ENCODE data around the gene ADAMTS10. TPM values are rescaled to one million over a fixed set of nuclear protein-coding genes. Genes with fewer than 3 reads are reported as not detected.

ADAMTS10 gene
- total RNA-seq, 1 experiment from 2014 or later: 26.5 TPM

- peaks cover 4% of the 10 kb centered on the region for H3K27me3 Mint-ChIP-seq (ENCODE audit: low read depth)
Observed at GRCh38 chr19:8561075-8561764, 49.3 kb downstream of the ADAMTS10 start.

More at GRCh38 chr19:8561075-8561764, 49.3 kb downstream of the ADAMTS10 start:
- Histone ChIP-seq H3K4me1 (ENCODE audit: insufficient read depth, low read length) (no peaks in the 10 kb centered on the region; the same call in 1 of the 2 replicates), H3K79me2 (ENCODE audit: insufficient read depth, low read length) (no peaks in the 10 kb centered on the region), H3K56ac (ENCODE audit: insufficient read length, low read depth, low read length) (no peak overlapping the region), H4K5ac (ENCODE audit: insufficient read length, low read depth, low read length) (no peak overlapping the region), H4K8ac (replicated peaks; ENCODE audit: insufficient read length, low read depth, low read length) (no peak overlapping the region), H3K18ac (ENCODE audit: insufficient read length, low read depth, low read length) (no peak overlapping the region), H3K27me3 (ENCODE audit: insufficient read depth, low read length) (no peaks in the 10 kb centered on the region), H2BK5ac (ENCODE audit: insufficient read length, low read length) (no peak overlapping the region), H2BK20ac (ENCODE audit: low read depth, low read length, poor library complexity, severe bottlenecking) (no peak overlapping the region), H3K79me1 (ENCODE audit: insufficient read depth, low read depth, low read length, poor library complexity, severe bottlenecking) (no peaks in the 10 kb centered on the region), H2BK15ac (ENCODE audit: low read depth, low read length) (no peak overlapping the region), H4K91ac (ENCODE audit: insufficient read length, low read depth, low read length) (no peak overlapping the region), H3T11ph (ENCODE audit: low read length) (no peak overlapping the region), H3K4ac (ENCODE audit: low read depth, low read length) (no peak overlapping the region), H2BK120ac (ENCODE audit: low read depth, low read length, poor library complexity, severe bottlenecking) (no peak overlapping the region), H3K4me2 (ENCODE audit: insufficient read depth, insufficient read length, low read length) (no peak overlapping the region), H3K9me3 (ENCODE audit: control insufficient read depth, low read depth, low read length) (no peaks in the 10 kb centered on the region), H3K27ac (ENCODE audit: insufficient read length, low read depth, low read length) (no peak overlapping the region), H3K23ac (ENCODE audit: insufficient read length, low read depth, low read length) (no peak overlapping the region), H3K23me2 (ENCODE audit: insufficient read length, low read depth, low read length, poor library complexity, severe bottlenecking) (no peaks in the 10 kb centered on the region), H2AK5ac (ENCODE audit: insufficient read length, low read length) (no peak overlapping the region), H4K20me1 (ENCODE audit: control insufficient read depth, insufficient read depth, insufficient read length) (no peaks in the 10 kb centered on the region), H3K9ac (ENCODE audit: extremely low read depth, insufficient read length, low read length) (no peak overlapping the region), H3K14ac (ENCODE audit: insufficient read depth, low read length) (no peak overlapping the region; the same call in 1 of the 2 replicates), H2BK12ac (ENCODE audit: insufficient read length, low read depth, low read length) (no peak overlapping the region), H2AFZ (ENCODE audit: low read length) (no peak overlapping the region)
- Mint-ChIP-seq H3K4me1 (peaks cover 2 to 8% of the 10 kb centered on the region in 2 experiments), H3K4me3 (no peak overlapping the region), H3K36me3 (ENCODE audit: insufficient read depth in 1 of 3, low read depth in 3 of 3) (no peaks in the 10 kb centered on the region), H3K27ac (no peak overlapping the region; a peak in 1 of 7 replicates), H3K9me3 (no peaks in the 10 kb centered on the region)
- no CpG with 5 or more reads among the region's 2 CpGs for WGBS (ENCODE audit: extremely low coverage, insufficient read length, low lambda C conversion rate)
- no peak for TF ChIP-seq CTCF (conservative IDR thresholded peaks at IDR 0.05)
- DNase-seq: peak; percentile 69

All from H9 (cell line).